RPMI8226 (cell line): ENCODE results near the gene TPBGL.

ENCODE experiments used
- DNase-seq: peaks from one replicate; pipeline ENCODE4 v3.0.0-alpha.2; 2015

The TPBGL gene

GRCh38 chr11:75246671-75247350, 6.2 kb downstream of the TPBGL start:
- no peak for DNase-seq

DNA sequence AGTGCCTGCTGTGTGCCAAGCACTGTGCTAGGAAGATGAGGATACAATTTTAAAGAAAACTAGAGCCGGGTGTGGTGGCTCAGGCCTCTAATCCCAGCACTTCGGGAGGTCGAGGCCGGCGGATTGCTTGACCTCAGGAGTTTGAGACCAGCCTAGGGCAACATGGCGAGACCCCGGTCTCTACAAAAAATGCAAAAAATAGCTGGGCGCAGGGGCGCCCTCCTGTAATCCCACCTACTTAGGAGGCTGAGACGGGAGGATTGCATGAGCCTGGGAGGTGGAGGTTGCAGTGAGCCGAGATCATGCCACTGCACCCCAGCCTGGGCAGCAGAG, 8.3 kb downstream of the TPBGL start:
- no peak for DNase-seq

GRCh38 chr11:75249704-75250103, 9.1 kb downstream of the TPBGL start:
- no peak for DNase-seq

GRCh38 chr11:75254326-75254725, 13.8 kb downstream of the TPBGL start:
- no peak for DNase-seq

DNA sequence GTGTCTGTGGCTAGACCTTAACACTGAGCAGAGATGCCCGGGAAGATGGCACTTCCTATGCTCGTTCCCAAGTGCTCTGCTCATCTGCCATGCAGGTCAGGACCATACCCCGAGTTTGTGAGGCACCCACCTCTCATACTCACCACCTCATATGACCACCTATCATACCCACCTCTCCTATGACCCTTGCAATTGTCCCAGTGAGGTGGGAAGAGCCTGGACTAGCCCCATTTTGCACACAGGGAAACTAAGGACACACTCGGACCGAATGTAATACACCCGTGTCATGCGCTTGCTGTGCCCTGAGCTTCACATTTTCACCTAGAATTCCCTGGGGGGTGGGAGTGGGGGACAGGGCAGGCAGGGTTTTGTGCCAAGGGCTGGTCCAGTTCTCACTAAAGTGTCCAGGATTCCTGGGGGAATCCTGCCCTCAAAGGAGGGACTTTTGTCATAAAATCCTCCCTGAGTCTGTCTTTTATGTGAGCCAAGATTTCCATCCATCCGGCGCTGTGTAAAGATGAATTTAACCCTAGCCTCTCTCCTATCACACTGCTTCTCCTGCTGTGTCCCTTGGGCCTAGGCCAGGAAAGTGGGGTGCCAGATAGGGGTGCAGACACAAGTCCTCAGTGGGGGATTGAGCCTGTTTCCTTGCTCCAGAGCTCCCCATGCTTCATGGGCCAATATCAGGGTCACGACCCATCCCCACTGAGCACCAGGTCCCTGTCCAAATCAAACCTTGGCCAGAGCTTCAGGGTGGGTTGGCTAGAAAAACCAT, 20.0 kb downstream of the TPBGL start:
- no peak for DNase-seq

DNA sequence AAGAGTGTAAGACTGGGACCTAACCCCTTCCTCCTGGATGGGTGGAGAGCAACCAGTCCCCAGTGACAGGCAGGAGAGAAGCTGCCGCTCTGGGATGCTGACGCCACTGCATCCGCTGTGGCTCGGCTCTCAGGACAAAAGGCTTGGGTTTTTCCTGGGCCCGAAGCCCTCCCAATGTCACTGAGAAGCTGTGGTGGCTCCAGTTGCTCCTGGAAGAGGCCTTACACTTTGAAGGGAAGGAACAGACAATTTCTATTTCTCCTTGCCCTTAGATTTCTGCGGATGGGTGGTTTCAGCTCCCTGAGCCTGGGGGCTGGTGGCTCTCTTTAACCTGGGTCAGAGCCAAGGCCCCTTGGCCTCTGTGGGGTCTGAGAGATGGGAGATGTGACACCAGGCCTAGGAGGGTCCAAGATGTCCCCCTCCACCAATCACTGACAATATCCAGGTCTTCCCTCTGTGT, 21.4 kb downstream of the TPBGL start:
- DNase-seq, result no peak

- DNase-seq, result no peak
These were observed 21.9 kb downstream of the TPBGL start for GRCh38 chr11:75262436-75262835.

DNA sequence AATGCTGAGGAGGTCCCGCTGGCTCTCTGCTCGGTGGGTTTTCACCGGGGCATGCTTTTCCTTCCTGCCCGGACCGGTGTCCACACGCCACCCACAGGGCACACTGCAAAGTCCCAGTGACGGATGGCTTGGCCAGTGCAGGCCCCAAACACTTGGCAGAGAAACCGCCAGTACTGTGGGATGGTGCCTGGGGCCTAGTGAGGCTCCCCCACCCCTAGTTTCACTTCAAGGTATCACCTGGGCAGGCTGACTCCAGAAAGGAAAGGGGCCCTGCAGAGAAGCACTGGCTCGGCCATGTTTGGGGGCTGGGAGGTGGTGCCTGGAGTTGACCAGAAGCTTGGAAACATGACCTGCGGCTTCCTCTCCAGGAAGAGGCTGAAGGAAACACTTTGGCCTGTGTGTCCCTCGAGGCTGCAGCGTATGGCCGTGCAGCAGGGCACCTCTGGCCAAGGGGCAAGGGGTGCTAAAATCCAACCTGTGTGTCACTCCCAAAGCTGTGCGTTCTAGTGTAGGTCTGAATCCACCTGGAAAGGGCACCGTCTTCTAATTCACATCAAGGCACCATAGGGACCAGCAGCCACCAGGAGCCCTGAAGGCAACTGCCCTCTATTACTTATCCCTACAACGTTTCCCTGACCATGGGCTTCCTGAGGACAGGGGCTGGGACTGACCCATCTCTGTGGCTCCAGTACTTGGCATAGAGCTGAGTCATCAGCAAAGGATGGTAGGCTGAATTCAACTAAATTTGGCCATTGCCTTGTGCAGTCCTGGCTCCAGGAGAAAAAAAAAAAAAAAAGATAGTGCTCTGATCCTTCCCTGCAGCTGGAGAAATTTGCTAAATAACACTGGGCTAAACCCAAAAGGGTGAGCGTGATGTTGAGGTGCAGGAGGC, 22.6 kb downstream of the TPBGL start:
- DNase-seq, result no peak

- no peak for DNase-seq
These were observed 23.4 kb downstream of the TPBGL start for GRCh38 chr11:75263944-75264349.

DNA sequence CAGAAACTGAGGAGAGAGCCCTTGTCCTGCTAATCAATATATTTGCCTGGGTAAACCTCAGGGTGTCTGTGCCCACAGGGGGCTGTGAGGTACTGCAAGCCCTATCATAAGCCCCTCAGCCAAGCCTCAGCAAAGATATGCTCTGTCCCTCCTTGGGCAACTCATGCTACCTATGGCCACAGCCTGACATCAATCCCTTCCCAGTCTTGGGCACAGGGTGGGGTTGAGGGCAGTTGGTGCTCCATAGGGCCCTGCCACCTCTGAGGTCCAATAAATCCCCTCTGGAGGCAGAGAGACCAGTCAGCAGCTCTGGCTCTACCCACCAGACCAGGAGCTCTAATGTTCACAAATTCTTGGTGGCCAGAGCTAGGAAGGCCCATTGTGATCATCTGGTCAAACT, 23.8 kb downstream of the TPBGL start:
- no peak for DNase-seq

DNA sequence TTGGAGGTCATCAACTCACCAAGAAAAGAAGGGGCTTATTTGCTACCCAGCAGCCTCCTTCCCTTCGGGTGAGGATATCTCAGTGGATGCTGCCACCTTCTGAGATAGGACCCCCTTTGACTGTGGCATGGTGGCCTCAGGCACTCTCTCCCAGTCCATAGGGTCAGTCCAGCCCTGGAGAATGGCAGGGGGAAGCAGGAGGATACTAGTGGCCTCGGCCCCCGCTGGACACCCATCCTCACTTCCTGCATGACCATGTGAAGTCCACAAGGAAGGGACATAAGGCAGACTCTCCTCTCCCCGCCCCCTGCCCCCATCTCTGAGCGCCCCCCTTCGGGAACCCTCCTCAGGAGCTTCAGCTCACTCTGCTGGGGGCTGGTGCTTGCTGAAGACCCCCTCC, 24.4 kb downstream of the TPBGL start:
- DNase-seq, result no peak

DNA sequence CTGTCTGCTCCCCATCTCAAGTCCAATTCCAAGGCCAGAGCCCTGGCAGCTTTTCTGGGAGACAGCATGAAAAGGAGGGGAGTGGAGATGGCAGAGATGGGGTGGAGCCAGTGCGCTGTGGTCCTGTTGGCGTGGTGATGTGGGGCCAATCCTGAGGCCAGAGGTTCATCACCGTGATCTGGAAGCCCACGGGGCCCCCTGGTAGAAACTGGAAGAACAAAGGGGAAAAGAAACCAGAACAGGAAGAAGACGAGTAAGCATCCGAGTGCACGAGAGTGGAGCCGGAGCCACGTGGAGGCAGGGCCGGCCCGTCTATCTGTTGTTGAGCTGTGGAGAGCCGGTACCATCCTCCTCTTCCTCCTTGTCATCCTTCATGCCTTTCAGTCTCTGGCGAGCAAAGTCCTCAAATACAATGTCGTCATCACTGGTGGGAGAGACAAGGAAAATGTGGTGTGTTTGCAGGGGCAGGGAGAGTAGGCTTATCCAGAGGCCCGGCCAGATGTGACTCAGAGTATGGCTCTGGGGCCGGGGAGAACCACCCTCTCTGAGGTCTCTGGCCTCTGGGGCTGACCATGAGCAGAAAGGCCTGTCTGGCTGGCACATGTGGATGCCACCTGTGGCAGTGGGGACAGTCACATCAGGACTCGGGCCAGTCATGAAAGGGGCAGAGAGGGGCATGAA, 25.4 kb downstream of the TPBGL start:
- no peak for DNase-seq

- DNase-seq, result no peak
These were observed 26.8 kb downstream of the TPBGL start for GRCh38 chr11:75267171-75267970.

DNA sequence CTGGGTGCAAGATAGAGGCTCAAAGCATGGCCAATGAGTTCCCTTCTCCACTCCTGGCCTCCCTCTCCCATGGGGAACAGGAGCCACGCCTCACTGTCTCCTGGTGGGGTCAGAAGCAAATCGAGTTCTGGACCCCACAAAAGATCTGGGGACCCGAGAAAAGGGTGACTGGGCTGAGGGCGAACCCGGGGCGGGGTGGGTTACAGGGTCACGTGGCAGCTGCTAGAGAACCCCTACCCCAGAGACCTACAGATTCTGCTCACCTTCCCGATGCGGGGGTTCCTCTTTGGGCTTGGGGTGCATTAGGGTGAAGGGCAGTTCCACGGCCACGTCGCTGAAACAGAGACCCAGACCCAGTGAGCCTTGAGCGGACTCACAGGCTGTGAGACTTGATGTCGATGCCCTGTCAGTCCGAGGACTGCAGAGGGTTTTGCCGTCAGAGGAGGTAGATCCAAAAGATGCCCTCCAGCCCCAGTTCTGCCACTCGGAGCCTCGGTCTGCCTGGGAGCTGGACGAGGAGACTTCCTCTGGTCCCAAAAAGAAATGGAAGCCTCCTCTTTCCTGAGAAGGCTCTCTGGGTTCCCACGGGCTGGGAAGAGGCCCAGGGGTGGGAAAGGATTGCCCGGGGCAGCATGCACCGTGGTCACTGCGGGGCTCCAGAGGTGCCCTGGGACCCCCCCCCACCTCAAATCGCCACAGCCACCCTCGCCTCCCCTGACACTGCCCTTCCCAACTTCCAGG, 28.2 kb downstream of the TPBGL start:
- DNase-seq, result no peak

- DNase-seq, result no peak
These were observed 28.7 kb downstream of the TPBGL start for GRCh38 chr11:75269367-75269660.

GRCh38 chr11:75269896-75270295, 29.3 kb downstream of the TPBGL start:
- DNase-seq, result no peak

DNA sequence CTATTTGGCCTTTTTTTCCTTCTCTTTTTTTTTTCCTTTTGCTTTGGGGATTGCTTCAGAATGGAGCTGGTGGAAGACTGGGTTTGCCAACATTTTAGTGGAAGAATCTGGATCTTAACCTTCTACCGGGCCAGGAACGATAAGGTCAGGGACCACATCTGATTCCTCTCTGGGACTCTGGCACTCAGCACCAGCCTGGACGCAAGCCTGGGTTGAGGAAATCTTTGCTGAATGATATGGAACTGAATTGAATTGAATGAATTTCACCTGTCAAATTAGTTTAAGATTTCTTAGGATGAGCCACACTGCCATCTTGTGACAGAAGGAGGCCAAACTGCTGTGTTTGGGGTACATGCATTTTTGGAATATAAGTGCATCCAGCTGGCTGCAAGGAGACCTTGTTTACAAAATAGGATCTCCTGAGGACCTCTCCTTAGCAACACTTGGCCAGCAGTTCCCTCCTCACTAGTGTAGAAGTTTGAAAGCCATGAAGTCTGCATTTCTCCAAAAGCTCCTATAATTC, 30.4 kb downstream of the TPBGL start:
- DNase-seq, result peak; percentile 54

- no peak for DNase-seq
These were observed 31.2 kb downstream of the TPBGL start for GRCh38 chr11:75271730-75272129.

- DNase-seq, result no peak
These were observed 31.8 kb downstream of the TPBGL start for GRCh38 chr11:75272391-75272790.

DNA sequence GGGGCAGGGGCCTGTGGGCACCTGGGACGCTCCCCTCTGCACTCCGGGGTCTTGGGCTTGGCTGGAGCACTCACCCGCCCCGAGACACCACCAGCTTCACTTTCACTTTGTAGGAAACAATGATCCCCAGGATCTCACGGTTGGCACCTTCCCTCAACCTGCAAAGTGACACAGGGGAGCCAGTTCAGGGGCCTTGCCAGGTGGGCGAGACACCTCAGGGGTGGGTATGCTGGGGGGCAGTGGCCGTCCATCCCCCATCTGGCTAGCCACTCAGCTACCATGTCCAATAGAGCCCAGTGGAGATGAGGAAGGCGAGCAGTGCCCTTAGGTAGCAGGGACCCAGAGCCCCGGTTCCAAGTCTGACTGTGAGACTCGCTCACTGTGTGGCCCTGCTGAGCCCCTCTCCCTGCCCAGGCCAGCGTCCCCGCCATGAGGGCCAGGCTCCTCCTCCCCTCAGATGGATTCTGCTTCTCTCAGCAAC, 32.3 kb downstream of the TPBGL start:
- DNase-seq, result no peak
